ENCODE data around the gene HGD.

DNA sequence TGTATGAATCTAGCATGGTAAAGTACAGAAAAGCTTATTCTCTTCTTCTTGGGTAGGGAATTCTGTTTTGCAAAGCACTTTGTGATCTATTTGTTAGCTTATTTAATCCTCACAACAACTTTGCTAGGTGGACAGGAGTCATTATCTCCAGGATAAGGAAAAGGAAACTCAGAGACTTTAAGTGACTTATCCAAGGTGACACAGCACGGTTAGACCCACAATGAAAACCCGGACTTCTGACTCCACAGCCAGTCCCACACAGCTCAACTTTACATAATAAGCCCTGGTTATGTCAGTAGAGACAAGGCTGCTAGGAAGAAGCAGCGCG is 86.3 kb downstream of the HGD start:
- TF ChIP-seq CTCF (IDR thresholded peaks at IDR 0.05) (no peak), POLR2A (IDR thresholded peaks at IDR 0.05) (no peak)
